GM21526 (cell line): ENCODE measurements around the gene PARD6A.

Experiments
- ATAC-seq: cut with Tn5 transposase; IDR thresholded peaks from one replicate; pipeline ENCODE4 v1.9.1; 2021; ENCODE audit warnings: moderate library complexity; ENCODE audit not compliant: unreplicated experiment, low FRiP score

Gene PARD6A

GRCh38 chr16:67666032-67666551 is 5.3 kb downstream of the PARD6A start:
- ATAC-seq, result no peak

DNA sequence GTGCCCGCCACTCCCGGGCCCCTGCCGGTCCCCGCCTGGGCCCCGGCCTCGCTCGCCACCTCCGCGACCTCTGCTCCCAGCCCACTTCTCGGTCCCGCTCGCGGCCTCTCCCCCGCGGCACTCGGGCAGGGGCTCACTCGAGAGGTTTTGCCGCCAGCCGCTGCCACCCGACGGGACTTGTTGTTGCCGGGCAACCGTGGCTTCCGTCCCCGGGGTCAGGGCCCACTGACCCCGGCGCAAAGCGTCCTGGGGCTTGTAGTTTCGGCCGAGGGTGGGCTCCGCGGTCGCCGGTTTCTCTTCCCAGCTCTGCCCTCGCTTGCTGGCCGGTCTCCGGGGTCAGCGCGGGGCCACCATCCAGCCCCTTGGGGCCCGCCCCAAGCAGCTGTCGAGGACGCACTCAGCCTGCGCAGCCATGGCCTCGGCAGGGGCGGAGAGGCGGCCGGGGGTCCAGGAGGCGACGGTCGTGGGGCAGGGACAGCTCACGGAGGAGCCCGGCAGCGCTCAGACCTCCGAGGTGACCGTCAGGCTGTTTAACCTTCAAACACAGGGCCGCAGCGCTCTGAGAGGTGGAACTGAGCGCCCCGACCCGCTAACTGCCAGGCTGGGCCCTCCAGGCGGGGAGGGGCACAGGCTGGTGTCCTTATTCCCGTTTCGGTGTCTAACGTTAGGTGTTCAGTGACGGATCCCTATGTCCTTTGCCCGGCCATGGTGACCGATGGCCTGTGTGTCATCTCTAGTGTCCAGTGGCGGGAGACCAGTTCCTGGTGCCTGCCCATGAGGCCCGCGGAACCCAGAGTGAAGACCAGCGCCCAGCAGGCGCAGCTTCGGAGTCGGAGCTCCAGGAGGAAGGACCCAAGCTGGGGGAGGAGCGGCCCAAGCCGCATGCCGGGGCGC is 6.0 kb downstream of the PARD6A start, which contains the start of the genes C16orf86 and ENKD1:
Gene C16orf86 (plus strand): TSS at position 256 of the 894 bp plus-strand sequence. CDS start 157 bp downstream, at position 413.
Gene ENKD1 (minus strand): TSS at position 192 of the 894 bp plus-strand sequence. CDS start 308 bp downstream, outside the sequence.
- no peak for ATAC-seq

GRCh38 chr16:67667453-67667816 is 6.7 kb downstream of the PARD6A start:
- no peak for ATAC-seq

GRCh38 chr16:67667817-67668494 is 7.2 kb downstream of the PARD6A start:
- peak; percentile 69 for ATAC-seq

- no peak for ATAC-seq
Measured at GRCh38 chr16:67668495-67669157, 7.9 kb downstream of the PARD6A start.

GRCh38 chr16:67669499-67670101 is 8.8 kb downstream of the PARD6A start:
- ATAC-seq, result no peak

- ATAC-seq, result no peak
Measured at GRCh38 chr16:67672306-67672705, 11.5 kb downstream of the PARD6A start.

GRCh38 chr16:67672739-67673662 is 12.2 kb downstream of the PARD6A start:
- no peak for ATAC-seq

DNA sequence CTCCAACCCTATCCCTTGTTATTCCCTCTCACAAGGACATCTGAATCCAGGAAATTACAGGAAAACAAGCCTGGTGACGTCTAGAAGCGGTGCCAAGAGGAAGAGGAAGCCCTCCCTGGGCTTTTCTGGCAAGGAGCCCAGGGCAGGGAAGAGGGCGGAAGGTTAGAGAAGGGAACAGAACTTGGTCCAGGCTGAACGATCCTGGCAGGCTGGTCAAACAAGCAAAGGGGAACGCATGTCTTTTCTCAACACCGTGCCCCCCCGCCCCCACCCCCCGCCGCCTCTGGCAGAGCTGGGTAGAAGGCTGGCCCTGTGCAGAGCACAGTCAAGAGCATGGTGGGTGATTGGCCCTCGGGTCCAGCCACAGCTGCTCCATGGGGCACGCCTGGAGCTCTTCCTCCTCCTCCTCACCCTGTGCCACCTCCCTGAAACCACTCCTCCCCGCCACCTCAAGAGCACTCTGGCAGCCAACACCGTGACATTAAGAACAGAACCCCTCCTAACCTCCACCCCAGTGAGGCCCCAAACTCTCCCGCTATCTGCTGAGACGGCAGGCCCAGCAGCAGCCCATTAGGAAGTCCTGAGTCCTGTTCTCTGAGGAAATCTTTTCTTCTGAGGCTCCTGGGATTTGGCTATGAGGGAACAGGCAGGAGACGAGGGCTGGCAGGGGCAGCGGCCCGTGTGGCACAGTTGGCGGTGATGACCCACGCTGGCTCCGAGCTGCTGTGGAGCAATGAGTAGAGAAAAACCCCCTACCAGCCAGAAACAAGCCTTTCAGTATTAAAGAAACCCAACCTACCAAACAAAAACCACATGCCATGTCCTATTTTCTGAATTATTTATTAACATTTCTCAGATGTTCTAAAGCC is 13.2 kb downstream of the PARD6A start:
- no peak for ATAC-seq

GRCh38 chr16:67674851-67675578 is 14.3 kb downstream of the PARD6A start:
- no peak for ATAC-seq

GRCh38 chr16:67675579-67675935 is 14.8 kb downstream of the PARD6A start:
- no peak for ATAC-seq

- ATAC-seq, result no peak
Measured at GRCh38 chr16:67675999-67676398, 15.2 kb downstream of the PARD6A start.

- ATAC-seq, result no peak
Measured at GRCh38 chr16:67676516-67676915, 15.8 kb downstream of the PARD6A start.

- ATAC-seq, result no peak
Measured at GRCh38 chr16:67676939-67677338, 16.2 kb downstream of the PARD6A start.

DNA sequence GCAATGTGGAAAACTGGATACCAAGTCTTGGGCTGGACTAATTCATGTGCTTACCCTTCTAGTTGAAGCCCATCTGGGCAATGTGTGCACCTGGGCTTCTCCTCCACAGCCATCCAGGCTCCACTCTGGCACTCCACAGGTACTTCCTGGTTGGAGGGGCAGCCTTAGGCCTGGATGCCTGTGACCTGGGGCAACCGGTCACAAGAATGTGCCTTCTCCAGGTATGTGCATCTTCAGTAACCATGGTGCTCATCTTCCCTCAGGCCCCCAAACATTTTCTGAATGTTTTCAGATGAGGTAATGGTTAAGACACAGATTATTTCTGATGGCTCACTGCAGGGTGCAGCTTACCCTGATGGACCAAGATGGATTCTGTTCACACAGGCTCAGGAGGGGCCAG is 17.0 kb downstream of the PARD6A start:
- ATAC-seq, result no peak

GRCh38 chr16:67678354-67679023 is 17.7 kb downstream of the PARD6A start:
- ATAC-seq, result no peak
